HEK293 (cell line): ENCODE results near the gene UPB1.

Experiments used
- HOXA7 ChIP-seq: sonication (generic); formaldehyde crosslinking; IDR thresholded peaks from 2 replicates; pipeline ENCODE4 v1.8.1; 2022; ENCODE audit warnings: missing genetic modification reagents, borderline replicate concordance
- PRDM1 ChIP-seq: fragments of 450-650 bp; formaldehyde crosslinking; IDR thresholded peaks from 2 replicates; pipeline ENCODE4; 2016; ENCODE audit warnings: missing biosample characterization, missing genetic modification characterization
- ZNF138 ChIP-seq: fragments of 450-650 bp; formaldehyde crosslinking; IDR thresholded peaks from 2 replicates; pipeline ENCODE4 v1.5.1; 2016; ENCODE audit warnings: missing biosample characterization, missing genetic modification characterization, borderline replicate concordance
- ZNF146 ChIP-seq: fragments of 450-650 bp; formaldehyde crosslinking; IDR thresholded peaks from 2 replicates; pipeline ENCODE4 v1.5.1; 2016; ENCODE audit warnings: missing biosample characterization, missing genetic modification characterization
- ZNF274 ChIP-seq, 2 experiments: fragments of 200-500 bp in 1 of 2; fragments of 450-650 bp in 1 of 2; sonication (Bioruptor generic) in 1 of 2; formaldehyde crosslinking in 1 of 2; IDR thresholded peaks; 2 replicates each; pipeline versions ENCODE4 v1.5.1 to v1.6.1; 2014 to 2016; ENCODE audit warnings: borderline replicate concordance in 1 of 2, inconsistent platforms in 1 of 2, low read length in 1 of 2, missing biosample characterization in 1 of 2, missing genetic modification characterization in 1 of 2
- ZNF350 ChIP-seq: fragments of 450-650 bp; formaldehyde crosslinking; IDR thresholded peaks from 2 replicates; pipeline ENCODE4 v1.5.0; 2017; ENCODE audit warnings: missing biosample characterization, mild to moderate bottlenecking, missing genetic modification characterization
- ZNF473 ChIP-seq: fragments of 450-650 bp; formaldehyde crosslinking; IDR thresholded peaks from 2 replicates; pipeline ENCODE4 v1.5.1; 2017; ENCODE audit warnings: missing biosample characterization, missing genetic modification characterization
- ZXDB ChIP-seq: fragments of 450-650 bp; formaldehyde crosslinking; IDR thresholded peaks from 2 replicates; pipeline ENCODE4 v1.5.1; 2016; ENCODE audit warnings: missing biosample characterization, missing genetic modification characterization
- TF ChIP-seq, protein P1 (sequence below): fragments of 450-650 bp; formaldehyde crosslinking; IDR thresholded peaks from 2 replicates; pipeline ENCODE4 v1.5.1; 2016; ENCODE audit warnings: missing biosample characterization, missing genetic modification characterization
- TF ChIP-seq, protein P2 (sequence below): fragments of 450-650 bp; formaldehyde crosslinking; IDR thresholded peaks from 2 replicates; pipeline ENCODE4 v1.5.1; 2016; ENCODE audit warnings: missing biosample characterization, missing genetic modification characterization, borderline replicate concordance
- TF ChIP-seq, protein P3 (sequence below): sonication (generic); formaldehyde crosslinking; IDR thresholded peaks from 2 replicates; pipeline ENCODE4 v1.8.1; 2022; ENCODE audit warnings: mild to moderate bottlenecking, moderate library complexity, missing genetic modification reagents

DNA sequence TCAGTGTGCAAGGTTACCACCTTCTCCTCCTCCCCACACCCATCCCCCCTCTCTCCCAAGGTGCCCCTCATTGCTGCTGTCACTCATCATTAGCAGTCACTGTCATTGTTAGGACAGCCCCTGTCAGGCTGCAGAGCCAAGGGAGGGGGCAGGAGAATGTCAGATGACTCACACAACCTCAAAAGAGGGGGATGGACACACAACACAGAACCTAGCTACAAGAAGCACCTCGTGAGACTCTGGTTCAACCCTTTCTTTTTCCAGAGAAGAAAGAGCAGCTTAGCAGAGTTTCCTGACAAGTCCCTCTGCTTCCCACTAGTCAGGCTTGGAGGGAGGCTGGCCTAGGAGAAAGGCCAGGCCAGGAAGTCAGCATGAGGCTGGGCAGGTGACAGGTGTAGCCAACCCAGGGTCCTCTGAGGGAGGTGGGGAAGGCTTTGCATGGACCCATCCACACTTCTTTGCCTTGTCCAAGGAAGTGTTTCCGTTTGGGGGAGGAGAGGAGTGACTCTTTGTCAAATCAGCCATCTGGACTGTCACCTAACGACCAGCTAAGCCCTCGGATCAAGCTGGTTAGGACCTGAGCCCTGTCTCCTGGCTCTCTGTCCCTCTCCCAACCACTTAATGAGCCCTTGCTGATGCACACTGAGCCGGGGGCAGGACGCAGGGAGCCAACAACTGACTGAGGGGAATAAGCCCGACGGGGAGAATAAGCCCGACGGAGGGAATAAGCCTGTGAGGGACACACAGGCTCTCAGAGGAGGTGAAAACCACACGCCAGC, 49.5 kb upstream of the UPB1 start:
- TF ChIP-seq, protein P1, sequence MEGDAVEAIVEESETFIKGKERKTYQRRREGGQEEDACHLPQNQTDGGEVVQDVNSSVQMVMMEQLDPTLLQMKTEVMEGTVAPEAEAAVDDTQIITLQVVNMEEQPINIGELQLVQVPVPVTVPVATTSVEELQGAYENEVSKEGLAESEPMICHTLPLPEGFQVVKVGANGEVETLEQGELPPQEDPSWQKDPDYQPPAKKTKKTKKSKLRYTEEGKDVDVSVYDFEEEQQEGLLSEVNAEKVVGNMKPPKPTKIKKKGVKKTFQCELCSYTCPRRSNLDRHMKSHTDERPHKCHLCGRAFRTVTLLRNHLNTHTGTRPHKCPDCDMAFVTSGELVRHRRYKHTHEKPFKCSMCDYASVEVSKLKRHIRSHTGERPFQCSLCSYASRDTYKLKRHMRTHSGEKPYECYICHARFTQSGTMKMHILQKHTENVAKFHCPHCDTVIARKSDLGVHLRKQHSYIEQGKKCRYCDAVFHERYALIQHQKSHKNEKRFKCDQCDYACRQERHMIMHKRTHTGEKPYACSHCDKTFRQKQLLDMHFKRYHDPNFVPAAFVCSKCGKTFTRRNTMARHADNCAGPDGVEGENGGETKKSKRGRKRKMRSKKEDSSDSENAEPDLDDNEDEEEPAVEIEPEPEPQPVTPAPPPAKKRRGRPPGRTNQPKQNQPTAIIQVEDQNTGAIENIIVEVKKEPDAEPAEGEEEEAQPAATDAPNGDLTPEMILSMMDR: no peak
- TF ChIP-seq ZNF350 (tag by site-specific recombination): no peak
- no peak for TF ChIP-seq ZNF138
- no peak for TF ChIP-seq ZXDB
- TF ChIP-seq PRDM1 (tag by site-specific recombination): no peak
- TF ChIP-seq, protein P2, sequence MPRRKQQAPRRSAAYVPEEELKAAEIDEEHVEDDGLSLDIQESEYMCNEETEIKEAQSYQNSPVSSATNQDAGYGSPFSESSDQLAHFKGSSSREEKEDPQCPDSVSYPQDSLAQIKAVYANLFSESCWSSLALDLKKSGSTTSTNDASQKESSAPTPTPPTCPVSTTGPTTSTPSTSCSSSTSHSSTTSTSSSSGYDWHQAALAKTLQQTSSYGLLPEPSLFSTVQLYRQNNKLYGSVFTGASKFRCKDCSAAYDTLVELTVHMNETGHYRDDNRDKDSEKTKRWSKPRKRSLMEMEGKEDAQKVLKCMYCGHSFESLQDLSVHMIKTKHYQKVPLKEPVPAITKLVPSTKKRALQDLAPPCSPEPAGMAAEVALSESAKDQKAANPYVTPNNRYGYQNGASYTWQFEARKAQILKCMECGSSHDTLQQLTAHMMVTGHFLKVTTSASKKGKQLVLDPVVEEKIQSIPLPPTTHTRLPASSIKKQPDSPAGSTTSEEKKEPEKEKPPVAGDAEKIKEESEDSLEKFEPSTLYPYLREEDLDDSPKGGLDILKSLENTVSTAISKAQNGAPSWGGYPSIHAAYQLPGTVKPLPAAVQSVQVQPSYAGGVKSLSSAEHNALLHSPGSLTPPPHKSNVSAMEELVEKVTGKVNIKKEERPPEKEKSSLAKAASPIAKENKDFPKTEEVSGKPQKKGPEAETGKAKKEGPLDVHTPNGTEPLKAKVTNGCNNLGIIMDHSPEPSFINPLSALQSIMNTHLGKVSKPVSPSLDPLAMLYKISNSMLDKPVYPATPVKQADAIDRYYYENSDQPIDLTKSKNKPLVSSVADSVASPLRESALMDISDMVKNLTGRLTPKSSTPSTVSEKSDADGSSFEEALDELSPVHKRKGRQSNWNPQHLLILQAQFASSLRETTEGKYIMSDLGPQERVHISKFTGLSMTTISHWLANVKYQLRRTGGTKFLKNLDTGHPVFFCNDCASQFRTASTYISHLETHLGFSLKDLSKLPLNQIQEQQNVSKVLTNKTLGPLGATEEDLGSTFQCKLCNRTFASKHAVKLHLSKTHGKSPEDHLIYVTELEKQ: no peak
- TF ChIP-seq, protein P3, sequence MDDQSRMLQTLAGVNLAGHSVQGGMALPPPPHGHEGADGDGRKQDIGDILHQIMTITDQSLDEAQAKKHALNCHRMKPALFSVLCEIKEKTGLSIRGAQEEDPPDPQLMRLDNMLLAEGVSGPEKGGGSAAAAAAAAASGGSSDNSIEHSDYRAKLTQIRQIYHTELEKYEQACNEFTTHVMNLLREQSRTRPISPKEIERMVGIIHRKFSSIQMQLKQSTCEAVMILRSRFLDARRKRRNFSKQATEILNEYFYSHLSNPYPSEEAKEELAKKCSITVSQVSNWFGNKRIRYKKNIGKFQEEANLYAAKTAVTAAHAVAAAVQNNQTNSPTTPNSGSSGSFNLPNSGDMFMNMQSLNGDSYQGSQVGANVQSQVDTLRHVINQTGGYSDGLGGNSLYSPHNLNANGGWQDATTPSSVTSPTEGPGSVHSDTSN: no peak
- no peak for TF ChIP-seq HOXA7
- TF ChIP-seq ZNF274 (IDR thresholded peaks at IDR 0.05; ENCODE audit: low read length): no peak
- TF ChIP-seq ZNF274 (tag by site-specific recombination; IDR thresholded peaks at IDR 0.05; ENCODE audit: borderline replicate concordance): no peak
- no peak for TF ChIP-seq ZNF473 (tag by site-specific recombination)
- TF ChIP-seq ZNF146 (tag by site-specific recombination): no peak
